BLaER1 treated with 17β-estradiol and CSF1 and Interleukin-3, amounts not matched to agents 10 nM and 100 nM (cell line): ENCODE measurements around the gene MFSD1.
A peak's percentile ranks its signal among the peaks of the same experiment; 100 is the strongest.
"Not testable (repeated sequence)": the region's sequence is repeated elsewhere in the genome, so short reads cannot be mapped to it uniquely, and the experiment has no call there.

Experiments used
- H3K27ac ChIP-seq, 11 experiments: shearing (Covaris generic); formaldehyde crosslinking; 2 replicates each; pipeline ENCODE4 v1.8.1; 2022
- H3K27me3 ChIP-seq, 11 experiments: shearing (Covaris generic); formaldehyde crosslinking; 2 replicates each; pipeline ENCODE4 v1.8.1; 2022
- H3K36me3 ChIP-seq, 11 experiments: shearing (Covaris generic); formaldehyde crosslinking; 2 replicates each; pipeline ENCODE4 v1.8.1; 2022
- H3K4me1 ChIP-seq, 10 experiments: shearing (Covaris generic); formaldehyde crosslinking; 2 replicates each; pipeline ENCODE4 v1.8.1; 2022
- H3K4me2 ChIP-seq, 11 experiments: shearing (Covaris generic); formaldehyde crosslinking; 2 replicates each; pipeline ENCODE4 v1.8.1; 2022
- H3K4me3 ChIP-seq, 10 experiments: shearing (Covaris generic); formaldehyde crosslinking; 2 replicates each; pipeline ENCODE4 v1.8.1; 2022
- H3K9ac ChIP-seq, 11 experiments: shearing (Covaris generic); formaldehyde crosslinking; 2 replicates each; pipeline ENCODE4 v1.8.1; 2022
- H3K9me3 ChIP-seq, 11 experiments: shearing (Covaris generic); formaldehyde crosslinking; replicated peaks in 1 of 11; 2 replicates each; pipeline ENCODE4 v1.8.1; 2022
- H4K20me1 ChIP-seq, 11 experiments: shearing (Covaris generic); formaldehyde crosslinking; 2 replicates each; pipeline ENCODE4 v1.8.1; 2022
- Cebpa-rat ChIP-seq, 11 experiments: shearing (Covaris generic); IDR thresholded peaks; 2 replicates each; pipeline ENCODE4 v1.8.1; 2022

MFSD1 gene

GRCh38 chr3:158782283-158782989 lies 19.4 kb upstream of the MFSD1 start:
- H3K27ac ChIP-seq: no peak overlapping the region
- TF ChIP-seq Cebpa-rat (IDR thresholded peaks at IDR 0.05): no peak
- H3K27me3 ChIP-seq: no peaks in the 10 kb centered on the region
- peaks cover 0 to 7% (median 0%) of the 10 kb centered on the region in 11 experiments; a peak in 4 of 22 replicates for H3K9me3 ChIP-seq
- no peak overlapping the region for H3K4me2 ChIP-seq
- no peak overlapping the region for H3K9ac ChIP-seq
- H4K20me1 ChIP-seq: no peaks in the 10 kb centered on the region
- no peak overlapping the region for H3K4me3 ChIP-seq
- peaks cover 0 to 21% (median 0%) of the 10 kb centered on the region in 10 experiments; a peak in 5 of 20 replicates for H3K4me1 ChIP-seq
- peaks cover 0 to 3% (median 0%) of the 10 kb centered on the region in 11 experiments; a peak in 1 of 22 replicates for H3K36me3 ChIP-seq

GRCh38 chr3:158783051-158783450 lies 18.8 kb upstream of the MFSD1 start:
- Histone ChIP-seq H3K9me3 (peaks cover 0 to 9% (median 0%) of the 10 kb centered on the region in 11 experiments; a peak in 4 of 22 replicates), H3K4me2 (no peak overlapping the region), H3K27me3 (no peaks in the 10 kb centered on the region), H3K9ac (no peak overlapping the region), H3K27ac (no peak overlapping the region), H3K4me1 (peaks cover 0 to 15% (median 0%) of the 10 kb centered on the region in 10 experiments; a peak in 4 of 20 replicates), H3K36me3 (peaks cover 0 to 4% (median 0%) of the 10 kb centered on the region in 11 experiments; a peak in 1 of 22 replicates), H3K4me3 (no peak overlapping the region), H4K20me1 (no peaks in the 10 kb centered on the region)
- no peak for TF ChIP-seq Cebpa-rat (IDR thresholded peaks at IDR 0.05)

- no peaks in the 10 kb centered on the region for H4K20me1 ChIP-seq
- no peak overlapping the region for H3K4me2 ChIP-seq
- no peaks in the 10 kb centered on the region for H3K27me3 ChIP-seq
- H3K9ac ChIP-seq: no peak overlapping the region
- no peak for TF ChIP-seq Cebpa-rat (IDR thresholded peaks at IDR 0.05)
- H3K9me3 ChIP-seq: peaks cover 0 to 9% (median 0%) of the 10 kb centered on the region in 11 experiments; a peak in 4 of 22 replicates
- H3K4me1 ChIP-seq: peaks cover 0 to 14% (median under 1%) of the 10 kb centered on the region in 10 experiments; a peak in 3 of 20 replicates
- no peak overlapping the region for H3K27ac ChIP-seq
- no peak overlapping the region for H3K4me3 ChIP-seq
- H3K36me3 ChIP-seq: peaks cover 0 to 4% (median 0%) of the 10 kb centered on the region in 11 experiments; a peak in 1 of 22 replicates
Observed at GRCh38 chr3:158785972-158786371, 15.9 kb upstream of the MFSD1 start.

GRCh38 chr3:158788446-158788845 lies 13.4 kb upstream of the MFSD1 start:
- Histone ChIP-seq H3K4me2 (peak overlapping the region in 1 of 11 experiments; percentile 50; a peak in 2 of 22 replicates), H3K4me3 (no peak overlapping the region), H3K4me1 (peaks cover 0 to 14% (median 2%) of the 10 kb centered on the region in 10 experiments; a peak in 3 of 20 replicates), H4K20me1 (no peaks in the 10 kb centered on the region), H3K36me3 (peaks cover 0 to 4% (median 0%) of the 10 kb centered on the region in 11 experiments; a peak in 1 of 22 replicates), H3K9me3 (peaks cover 0 to 9% (median 0%) of the 10 kb centered on the region in 11 experiments; a peak in 4 of 22 replicates), H3K27ac (no peak overlapping the region), H3K27me3 (no peaks in the 10 kb centered on the region), H3K9ac (no peak overlapping the region)
- TF ChIP-seq Cebpa-rat (IDR thresholded peaks at IDR 0.05): no peak

- Histone ChIP-seq H3K4me1 (peaks cover 0 to 14% (median 2%) of the 10 kb centered on the region in 10 experiments; a peak in 3 of 20 replicates), H3K36me3 (peaks cover 0 to 4% (median 0%) of the 10 kb centered on the region in 11 experiments; a peak in 1 of 22 replicates), H3K4me3 (no peak overlapping the region), H3K27ac (no peak overlapping the region; a peak in 1 of 22 replicates), H3K9me3 (peaks cover 0 to 17% (median 0%) of the 10 kb centered on the region in 11 experiments; a peak in 6 of 22 replicates), H3K4me2 (no peak overlapping the region), H3K9ac (no peak overlapping the region), H4K20me1 (no peaks in the 10 kb centered on the region), H3K27me3 (no peaks in the 10 kb centered on the region)
- no peak for TF ChIP-seq Cebpa-rat (IDR thresholded peaks at IDR 0.05)
Observed at GRCh38 chr3:158789592-158789991, 12.3 kb upstream of the MFSD1 start.

- TF ChIP-seq Cebpa-rat (IDR thresholded peaks at IDR 0.05): no peak
Observed at GRCh38 chr3:158790901-158791589, 10.8 kb upstream of the MFSD1 start.

GRCh38 chr3:158791590-158791920 lies 10.3 kb upstream of the MFSD1 start:
- H3K27ac ChIP-seq, H3K9ac ChIP-seq, H4K20me1 ChIP-seq, H3K4me3 ChIP-seq, H3K27me3 ChIP-seq, H3K36me3 ChIP-seq: not testable (repeated sequence)
- Histone ChIP-seq H3K4me2 (peak overlapping the region in 3 of 11 experiments; percentile 17 to 52 (median 18); a peak in 2 of 22 replicates), H3K4me1 (peaks cover 0 to 14% (median 2%) of the 10 kb centered on the region in 10 experiments; a peak in 3 of 20 replicates), H3K9me3 (peaks cover 0 to 21% (median 0%) of the 10 kb centered on the region in 11 experiments; a peak in 5 of 22 replicates)

More at GRCh38 chr3:158790901-158791589, 10.8 kb upstream of the MFSD1 start:
- peak overlapping the region in 2 of 11 experiments; percentile 20 to 37; a peak in 2 of 22 replicates for H3K9ac ChIP-seq
- no peak overlapping the region; a peak in 1 of 20 replicates for H3K4me3 ChIP-seq
- no peak overlapping the region for H3K27ac ChIP-seq
- H3K36me3 ChIP-seq: peaks cover 0 to 4% (median 0%) of the 10 kb centered on the region in 11 experiments; a peak in 1 of 22 replicates
- H3K9me3 ChIP-seq: peaks cover 0 to 21% (median 0%) of the 10 kb centered on the region in 11 experiments; a peak in 5 of 22 replicates
- H3K4me1 ChIP-seq: peaks cover 0 to 14% (median 2%) of the 10 kb centered on the region in 10 experiments; a peak in 3 of 20 replicates
- H3K27me3 ChIP-seq: no peaks in the 10 kb centered on the region
- H3K4me2 ChIP-seq: peak overlapping the region in 5 of 11 experiments; percentile 11 to 52 (median 17); a peak in 5 of 22 replicates
- no peaks in the 10 kb centered on the region for H4K20me1 ChIP-seq

GRCh38 chr3:158792709-158793108 lies 9.1 kb upstream of the MFSD1 start:
- Histone ChIP-seq H3K4me3 (no peak overlapping the region), H3K4me2 (no peak overlapping the region), H3K36me3 (no peaks in the 10 kb centered on the region), H3K27ac (no peak overlapping the region), H3K9ac (no peak overlapping the region), H3K9me3 (peaks cover 0 to 12% (median 0%) of the 10 kb centered on the region in 11 experiments; a peak in 5 of 22 replicates), H4K20me1 (no peaks in the 10 kb centered on the region), H3K27me3 (no peaks in the 10 kb centered on the region), H3K4me1 (peaks cover 0 to 14% (median 2%) of the 10 kb centered on the region in 10 experiments; a peak in 3 of 20 replicates)
- TF ChIP-seq Cebpa-rat (IDR thresholded peaks at IDR 0.05): no peak

- Histone ChIP-seq H3K4me2 (no peak overlapping the region), H3K9me3 (peaks cover 0 to 12% (median 0%) of the 10 kb centered on the region in 11 experiments; a peak in 5 of 22 replicates), H3K4me1 (peaks cover 0 to 5% (median 2%) of the 10 kb centered on the region in 10 experiments; a peak in 2 of 20 replicates), H3K27ac (no peak overlapping the region), H3K9ac (no peak overlapping the region), H4K20me1 (no peaks in the 10 kb centered on the region), H3K27me3 (no peaks in the 10 kb centered on the region), H3K36me3 (no peaks in the 10 kb centered on the region), H3K4me3 (no peak overlapping the region)
- TF ChIP-seq Cebpa-rat (IDR thresholded peaks at IDR 0.05): no peak
Observed at GRCh38 chr3:158794206-158794605, 7.6 kb upstream of the MFSD1 start.
